Smooth muscle cell of the brain vasculature (primary cell): ENCODE data around the gene TBC1D9B.
"Not testable (repeated sequence)": the region's sequence is repeated elsewhere in the genome, so short reads cannot be mapped to it uniquely, and the experiment has no call there.

Experiments
- DNase-seq: peaks from one replicate; pipeline ENCODE4 v3.0.0-alpha.2; 2012; ENCODE audit warnings: low read depth, low spot score

TBC1D9B gene

GRCh38 chr5:179839328-179840256 lies 68.1 kb downstream of the TBC1D9B start:
- no peak for DNase-seq

DNA sequence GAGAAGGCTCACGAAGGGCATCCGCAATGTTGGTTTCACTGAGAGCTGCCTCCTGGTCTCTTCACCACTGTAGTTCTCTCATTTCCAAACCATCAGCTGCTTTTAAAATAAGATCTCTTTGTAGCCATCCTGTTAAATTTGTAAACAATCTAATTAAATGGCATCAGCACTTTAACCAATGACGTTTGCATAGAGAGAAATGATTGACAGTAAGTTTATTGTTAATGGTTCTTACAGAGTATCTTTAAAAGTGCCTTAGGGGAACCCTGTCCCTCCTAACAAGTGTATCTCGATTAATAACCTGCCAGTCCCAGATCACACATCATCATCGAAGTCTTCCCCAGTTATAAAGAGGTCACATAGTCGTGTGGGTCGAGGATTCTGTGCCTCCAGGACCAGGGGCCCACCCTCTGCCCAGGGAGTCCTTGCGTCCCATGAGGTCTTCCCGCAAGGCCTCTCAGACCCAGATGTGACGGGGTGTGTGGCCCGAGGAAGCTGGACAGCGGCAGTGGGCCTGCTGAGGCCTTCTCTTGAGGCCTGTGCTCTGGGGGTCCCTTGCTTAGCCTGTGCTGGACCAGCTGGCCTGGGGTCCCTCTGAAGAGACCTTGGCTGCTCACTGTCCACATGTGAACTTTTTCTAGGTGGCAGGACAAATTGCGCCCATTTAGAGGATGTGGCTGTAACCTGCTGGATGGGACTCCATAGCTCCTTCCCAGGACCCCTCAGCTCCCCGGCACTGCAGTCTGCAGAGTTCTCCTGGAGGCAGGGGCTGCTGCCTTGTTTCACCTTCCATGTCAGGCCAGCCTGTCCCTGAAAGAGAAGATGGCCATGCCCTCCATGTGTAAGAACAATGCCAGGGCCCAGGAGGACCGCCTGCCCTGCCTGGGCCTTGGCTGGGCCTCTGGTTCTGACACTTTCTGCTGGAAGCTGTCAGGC lies 70.4 kb downstream of the TBC1D9B start:
- no peak for DNase-seq

DNA sequence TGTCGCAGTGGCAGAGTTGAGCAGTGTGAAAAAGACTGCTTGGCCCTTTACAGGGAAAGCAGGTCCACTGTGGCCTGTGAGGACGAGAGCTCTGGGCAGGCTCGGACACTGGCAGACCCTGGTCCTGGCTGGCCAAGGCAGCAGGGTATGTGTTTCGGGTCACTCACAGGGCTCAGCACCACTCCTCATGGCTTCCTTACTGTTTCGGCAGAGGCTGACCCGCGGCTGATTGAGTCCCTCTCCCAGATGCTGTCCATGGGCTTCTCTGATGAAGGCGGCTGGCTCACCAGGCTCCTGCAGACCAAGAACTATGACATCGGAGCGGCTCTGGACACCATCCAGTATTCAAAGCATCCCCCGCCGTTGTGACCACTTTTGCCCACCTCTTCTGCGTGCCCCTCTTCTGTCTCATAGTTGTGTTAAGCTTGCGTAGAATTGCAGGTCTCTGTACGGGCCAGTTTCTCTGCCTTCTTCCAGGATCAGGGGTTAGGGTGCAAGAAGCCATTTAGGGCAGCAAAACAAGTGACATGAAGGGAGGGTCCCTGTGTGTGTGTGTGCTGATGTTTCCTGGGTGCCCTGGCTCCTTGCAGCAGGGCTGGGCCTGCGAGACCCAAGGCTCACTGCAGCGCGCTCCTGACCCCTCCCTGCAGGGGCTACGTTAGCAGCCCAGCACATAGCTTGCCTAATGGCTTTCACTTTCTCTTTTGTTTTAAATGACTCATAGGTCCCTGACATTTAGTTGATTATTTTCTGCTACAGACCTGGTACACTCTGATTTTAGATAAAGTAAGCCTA lies 71.3 kb downstream of the TBC1D9B start:
- DNase-seq: no peak

GRCh38 chr5:179834871-179835270 lies 72.8 kb downstream of the TBC1D9B start:
- DNase-seq: not testable (repeated sequence)

DNA sequence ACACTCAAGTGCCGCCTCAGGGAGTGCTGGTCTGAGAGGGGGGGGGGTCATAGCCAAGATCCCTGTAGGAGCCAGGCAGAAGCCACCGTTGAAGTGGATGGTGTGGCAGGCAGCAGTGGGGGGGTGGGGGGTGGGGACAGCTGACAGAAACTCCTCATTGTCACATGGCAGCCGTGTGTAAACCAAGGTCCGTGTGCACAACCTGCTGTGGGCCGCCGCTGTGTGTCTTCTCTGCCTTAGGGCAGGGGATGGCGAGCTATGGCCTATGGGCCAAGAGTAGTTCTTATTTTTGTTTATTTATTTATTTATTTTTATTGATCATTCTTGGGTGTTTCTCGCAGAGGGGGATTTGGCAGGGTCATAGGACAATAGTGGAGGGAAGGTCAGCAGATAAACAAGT lies 73.6 kb downstream of the TBC1D9B start:
- DNase-seq: no peak

DNA sequence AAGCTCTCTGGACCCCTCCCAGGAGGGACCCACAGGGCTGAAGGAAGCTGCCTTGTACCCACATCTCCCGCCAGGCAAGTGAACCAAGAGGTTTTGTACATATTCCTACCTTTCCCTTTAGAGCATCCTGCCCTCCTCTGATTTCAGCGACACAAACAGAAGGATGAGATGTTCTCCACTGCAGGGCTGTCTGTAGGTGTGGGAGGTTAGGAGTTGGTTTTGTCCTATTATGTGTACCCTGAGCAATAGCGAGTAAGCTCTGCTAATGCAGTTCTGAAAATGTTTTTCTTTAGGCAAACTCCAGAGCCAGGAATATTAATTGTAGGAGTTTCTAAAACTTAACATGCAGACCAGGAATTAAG lies 74.0 kb downstream of the TBC1D9B start:
- DNase-seq: no peak

GRCh38 chr5:179833056-179833708 lies 74.5 kb downstream of the TBC1D9B start:
- no peak for DNase-seq

DNA sequence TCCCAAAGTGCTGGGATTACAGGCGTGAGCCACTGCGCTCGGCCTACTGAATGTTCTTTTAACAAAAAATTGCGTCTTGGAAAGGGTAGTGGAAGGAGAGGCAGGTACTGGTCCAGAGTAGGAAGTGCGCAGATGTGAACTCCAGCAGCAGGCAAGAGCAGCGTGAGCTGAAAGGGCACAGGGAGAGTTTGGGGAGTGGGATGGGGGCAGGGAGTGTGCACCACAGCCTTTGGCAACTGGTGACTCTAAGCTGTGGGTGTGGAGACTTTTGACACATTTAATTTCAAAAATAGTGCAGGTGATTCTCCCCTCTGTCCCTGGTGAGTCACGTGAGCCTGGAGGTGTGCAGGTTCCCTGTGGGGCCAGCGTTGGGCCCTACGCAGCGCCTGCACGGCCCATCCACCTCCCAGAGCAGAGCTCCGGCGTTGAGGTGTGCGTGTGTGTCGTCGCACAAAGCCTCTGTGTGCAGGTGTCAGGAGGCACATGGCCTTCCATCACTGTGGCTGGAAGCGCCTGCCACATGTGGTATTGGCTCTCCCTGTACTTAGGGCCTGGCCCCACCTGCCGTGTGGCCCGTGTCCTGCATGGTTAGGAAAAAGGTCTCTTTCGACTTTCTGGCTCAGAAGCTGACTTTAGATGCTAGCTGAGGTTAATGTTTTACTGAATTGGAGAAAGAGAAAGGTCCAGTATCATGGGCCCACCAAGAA lies 75.5 kb downstream of the TBC1D9B start:
- DNase-seq: no peak

DNA sequence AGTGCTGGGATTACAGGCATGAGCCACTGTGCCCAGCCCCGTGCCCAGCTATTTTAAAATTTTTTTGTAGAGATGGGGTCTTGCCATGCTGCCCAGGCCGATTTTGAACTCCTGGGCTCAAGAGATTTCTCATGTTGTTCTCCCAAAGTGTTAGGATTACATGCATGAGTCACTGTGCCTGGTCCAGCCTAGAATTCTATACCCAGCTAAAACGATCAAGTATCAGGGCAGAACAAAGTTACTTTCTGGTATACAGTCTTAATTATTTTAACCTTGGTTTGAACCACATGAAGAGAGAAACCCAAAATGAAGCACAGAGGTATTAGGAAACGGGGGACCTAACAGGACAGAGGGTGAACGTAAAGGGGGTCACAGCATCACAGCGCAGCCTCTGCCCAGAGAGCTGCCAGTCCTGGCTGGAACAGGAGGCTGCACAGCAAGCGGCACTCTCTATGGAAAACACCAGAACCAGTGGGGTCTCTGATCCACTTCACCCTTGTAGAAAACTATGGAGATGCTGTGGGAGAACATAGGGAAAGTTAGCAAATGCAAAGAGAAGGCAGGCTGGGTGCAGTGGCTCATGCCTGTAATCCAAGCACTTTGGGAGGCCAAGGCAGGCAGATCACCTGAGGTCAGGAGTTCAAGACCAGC lies 76.8 kb downstream of the TBC1D9B start:
- no peak for DNase-seq

DNA sequence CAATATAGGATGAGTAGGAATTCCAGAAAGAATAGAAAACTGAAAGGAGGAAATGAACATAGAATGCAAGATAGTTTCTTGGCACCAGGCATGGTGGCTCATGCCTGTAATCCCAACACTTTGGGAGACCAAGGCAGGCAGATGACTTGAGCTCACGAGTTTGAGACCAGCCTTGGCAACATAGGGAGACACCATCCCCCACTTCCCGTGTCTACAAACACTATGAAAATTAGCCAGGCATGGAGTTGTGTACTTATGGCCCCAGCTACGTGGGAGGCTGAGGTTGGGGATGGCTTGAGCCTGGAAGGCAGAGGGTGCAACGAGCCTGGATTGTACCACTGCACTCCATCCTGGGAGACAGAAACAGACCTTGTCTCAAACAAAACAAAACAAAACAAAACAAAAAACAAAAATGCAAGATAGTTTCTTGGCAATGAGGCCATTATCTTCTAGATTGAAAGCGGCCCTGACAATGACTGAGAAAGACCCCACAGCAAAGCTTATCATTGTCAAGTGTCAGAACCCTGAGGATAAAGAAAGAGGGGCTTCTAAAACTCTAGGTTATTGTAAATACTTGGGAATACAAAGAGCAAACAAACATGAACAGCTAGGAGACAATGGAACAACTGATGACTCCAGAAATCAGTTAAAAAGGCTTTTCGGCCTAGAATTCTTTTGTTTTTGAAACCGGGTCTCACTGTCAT lies 77.8 kb downstream of the TBC1D9B start:
- no peak for DNase-seq

DNA sequence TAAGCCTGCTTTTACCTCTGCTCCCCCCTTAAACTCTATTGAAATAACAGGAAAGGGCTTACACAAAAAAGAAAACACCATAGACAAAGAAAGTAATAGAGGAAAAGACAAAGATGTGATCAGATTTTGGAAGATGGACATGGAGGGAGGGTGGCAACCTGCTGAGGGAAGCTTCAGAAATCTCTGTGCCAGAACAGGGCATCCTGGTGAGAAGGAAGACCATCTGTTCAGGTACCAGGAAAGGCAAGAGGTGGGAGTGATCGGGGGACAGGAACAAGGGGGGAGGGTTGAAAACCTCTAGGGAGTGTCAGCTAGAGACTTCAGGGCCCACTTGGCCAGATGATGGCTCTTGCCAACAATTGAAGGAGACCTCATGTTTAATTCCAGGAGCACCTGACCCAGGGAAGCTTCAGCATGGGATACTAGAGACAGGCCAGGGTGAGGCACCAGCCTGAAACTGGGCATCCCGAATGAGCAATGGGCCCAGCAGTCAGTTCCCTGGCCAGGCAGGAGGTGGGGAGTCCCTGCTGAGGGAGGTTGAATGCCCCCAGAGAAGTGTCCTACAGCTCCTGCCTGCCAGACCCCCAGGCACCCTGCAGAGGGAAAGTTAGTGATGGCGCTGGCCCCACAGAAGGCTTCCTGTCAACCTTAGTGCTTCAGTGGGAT lies 78.8 kb downstream of the TBC1D9B start:
- no peak for DNase-seq

- DNase-seq: no peak
These were observed 80.0 kb downstream of the TBC1D9B start for GRCh38 chr5:179827680-179828079.

DNA sequence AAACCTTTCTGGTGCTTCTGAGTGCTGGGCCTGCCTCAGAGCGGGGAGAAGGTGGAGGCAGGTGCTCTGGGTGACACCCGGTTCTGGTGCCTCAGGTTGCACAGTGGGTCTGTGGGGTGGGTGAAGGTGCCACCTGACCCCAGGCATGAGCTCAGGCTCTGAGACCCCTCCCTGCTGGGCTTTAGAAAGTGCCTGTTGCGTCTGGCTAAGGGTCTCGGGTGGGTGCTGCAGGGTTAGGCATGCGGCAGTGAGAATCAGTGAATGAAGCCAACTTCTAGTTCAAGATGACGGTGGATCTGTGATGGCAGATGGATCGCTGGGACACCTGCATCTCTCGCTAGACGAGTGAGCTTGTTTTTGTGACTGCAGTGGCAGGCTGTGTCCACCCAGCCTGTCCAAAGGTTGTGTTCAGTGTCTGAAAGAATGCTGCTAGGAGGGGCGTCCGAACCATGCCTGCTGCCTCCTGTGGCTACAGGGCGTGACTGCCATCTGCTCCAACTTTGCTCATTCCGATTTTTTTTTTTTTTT lies 82.0 kb downstream of the TBC1D9B start:
- no peak for DNase-seq

DNA sequence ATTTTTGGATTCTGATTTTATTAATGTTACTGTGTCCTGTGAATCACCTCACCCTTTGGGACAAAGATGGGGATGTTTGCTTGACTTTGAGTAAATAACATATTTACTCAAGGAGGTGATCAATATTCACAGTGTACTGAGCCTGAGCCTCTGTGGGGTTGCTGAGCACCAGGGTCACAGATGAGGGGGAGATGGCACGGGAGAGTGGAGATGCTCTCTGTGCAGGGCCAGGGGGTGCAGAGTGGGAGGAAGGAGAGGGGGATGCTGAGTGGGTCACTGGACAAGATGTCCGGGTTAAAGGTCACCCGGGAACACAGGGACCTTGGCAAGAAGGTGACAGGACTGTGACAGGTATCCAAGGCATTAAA lies 83.0 kb downstream of the TBC1D9B start:
- no peak for DNase-seq

- DNase-seq: no peak
These were observed 83.6 kb downstream of the TBC1D9B start for GRCh38 chr5:179823937-179824744.

GRCh38 chr5:179822444-179822990 lies 85.2 kb downstream of the TBC1D9B start:
- DNase-seq: no peak

DNA sequence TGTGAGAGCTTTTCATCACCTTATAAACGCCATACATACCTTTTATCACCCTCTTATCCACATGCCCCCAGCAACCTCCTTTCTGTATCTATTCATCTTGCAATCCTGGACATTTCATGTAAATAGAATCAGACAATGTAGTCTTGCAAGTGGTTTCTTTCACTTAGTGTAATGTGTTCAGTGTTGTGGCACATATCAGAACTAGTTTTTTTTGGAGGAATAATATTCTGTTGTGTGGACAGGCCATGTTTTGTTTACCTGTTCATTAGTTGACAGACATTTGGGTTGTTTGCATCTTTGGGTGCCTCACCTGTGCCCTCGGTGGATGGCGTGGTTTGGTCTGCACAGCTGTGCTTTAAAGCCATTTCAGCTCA lies 85.7 kb downstream of the TBC1D9B start:
- no peak for DNase-seq
